ENCODE measurements around the gene ACOT12.

ACOT12 gene

DNA sequence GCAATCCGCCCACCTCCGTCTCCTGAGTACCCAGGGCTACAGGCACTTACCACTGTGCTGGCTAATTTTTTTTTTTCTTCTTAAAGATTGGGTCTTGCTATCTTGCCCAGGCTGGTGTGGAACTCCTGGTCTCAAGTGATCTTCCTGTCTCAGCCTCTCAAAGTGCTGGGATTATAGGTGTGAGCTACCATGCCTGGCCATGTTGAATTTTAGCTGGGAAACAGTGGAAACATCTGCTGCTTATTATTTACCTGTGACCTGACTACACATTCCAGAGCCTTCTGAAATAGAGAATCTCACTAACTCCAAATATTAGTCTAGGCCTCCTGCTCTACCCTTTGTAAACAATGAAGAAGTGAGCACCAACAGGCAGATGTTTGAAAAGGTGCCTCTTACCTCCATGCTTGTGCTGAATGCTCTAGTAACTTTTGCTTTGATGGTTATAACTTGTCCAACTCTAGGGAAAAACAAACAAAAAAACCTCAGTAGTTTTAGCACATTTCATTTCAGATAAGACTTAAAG lies 22.5 kb downstream of the ACOT12 start:
- TF ChIP-seq, protein P1, sequence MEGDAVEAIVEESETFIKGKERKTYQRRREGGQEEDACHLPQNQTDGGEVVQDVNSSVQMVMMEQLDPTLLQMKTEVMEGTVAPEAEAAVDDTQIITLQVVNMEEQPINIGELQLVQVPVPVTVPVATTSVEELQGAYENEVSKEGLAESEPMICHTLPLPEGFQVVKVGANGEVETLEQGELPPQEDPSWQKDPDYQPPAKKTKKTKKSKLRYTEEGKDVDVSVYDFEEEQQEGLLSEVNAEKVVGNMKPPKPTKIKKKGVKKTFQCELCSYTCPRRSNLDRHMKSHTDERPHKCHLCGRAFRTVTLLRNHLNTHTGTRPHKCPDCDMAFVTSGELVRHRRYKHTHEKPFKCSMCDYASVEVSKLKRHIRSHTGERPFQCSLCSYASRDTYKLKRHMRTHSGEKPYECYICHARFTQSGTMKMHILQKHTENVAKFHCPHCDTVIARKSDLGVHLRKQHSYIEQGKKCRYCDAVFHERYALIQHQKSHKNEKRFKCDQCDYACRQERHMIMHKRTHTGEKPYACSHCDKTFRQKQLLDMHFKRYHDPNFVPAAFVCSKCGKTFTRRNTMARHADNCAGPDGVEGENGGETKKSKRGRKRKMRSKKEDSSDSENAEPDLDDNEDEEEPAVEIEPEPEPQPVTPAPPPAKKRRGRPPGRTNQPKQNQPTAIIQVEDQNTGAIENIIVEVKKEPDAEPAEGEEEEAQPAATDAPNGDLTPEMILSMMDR (IDR thresholded peaks at IDR 0.05; ENCODE audit: low read depth, low read length, missing control alignments): no peak
- in situ Hi-C loops (cut with HindIII; ENCODE audit: low pct_ligation_motif_present, low sequenced_read_pairs): no loop called here
- no peak overlapping the region for H3K27ac ChIP-seq

DNA sequence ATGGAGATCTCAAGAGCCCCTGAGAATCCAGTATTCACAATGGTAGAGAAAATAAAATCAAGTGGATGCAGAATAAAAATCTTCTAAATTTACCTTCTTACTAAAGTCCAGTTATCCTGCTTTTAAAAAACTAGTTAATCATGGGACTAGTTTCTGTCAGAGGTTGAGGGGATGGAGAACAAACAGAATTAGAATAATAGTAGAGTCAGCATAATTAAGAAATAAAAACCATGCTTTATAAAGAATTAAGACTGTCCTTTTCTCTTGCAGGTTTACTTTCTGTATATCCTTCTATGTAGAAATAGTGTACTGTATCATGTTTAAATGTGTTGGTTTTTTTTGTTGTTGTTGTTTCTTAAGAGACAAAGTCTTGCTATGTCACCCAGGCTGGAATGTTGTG lies 23.0 kb downstream of the ACOT12 start:
- H3K36me3 ChIP-seq (replicated peaks): no peaks in the 10 kb centered on the region
- in situ Hi-C loops (cut with HindIII; ENCODE audit: low pct_ligation_motif_present, low sequenced_read_pairs): no loop called here
- no peak overlapping the region for H3K4me3 ChIP-seq (ENCODE audit: low read depth, low read length)
- H3K27me3 ChIP-seq (replicated peaks): no peaks in the 10 kb centered on the region
- no peak overlapping the region for H3K27ac ChIP-seq
- no peak for DNase-seq
- TF ChIP-seq, protein P1 (IDR thresholded peaks at IDR 0.05; ENCODE audit: low read depth, low read length, missing control alignments): no peak

More for the DNA sequence above, 22.5 kb downstream of the ACOT12 start:
- Histone ChIP-seq H3K36me3 (replicated peaks) (no peaks in the 10 kb centered on the region), H3K27me3 (replicated peaks) (no peaks in the 10 kb centered on the region), H3K4me3 (ENCODE audit: low read depth, low read length) (no peak overlapping the region)
- no peak for DNase-seq

DNA sequence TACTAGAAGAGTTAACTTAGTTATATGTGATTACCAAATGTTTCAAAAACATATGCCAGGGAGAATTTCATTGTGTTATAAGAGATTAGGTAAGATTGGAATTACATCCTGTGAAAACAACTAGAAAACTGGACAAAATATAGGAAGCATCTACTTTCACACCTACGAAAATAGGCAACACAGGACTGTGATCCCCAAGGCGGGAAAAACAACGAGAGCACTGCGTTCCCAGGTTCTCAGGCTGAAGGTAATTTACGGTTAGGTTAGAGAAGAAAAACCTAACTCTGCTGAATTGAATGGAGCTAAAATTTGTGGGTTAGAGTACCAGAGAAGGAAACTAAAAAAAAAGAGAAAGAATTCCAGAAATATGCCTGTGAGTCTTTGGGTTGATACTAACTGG lies 28.4 kb downstream of the ACOT12 start:
- no peak overlapping the region for H3K27ac ChIP-seq
- no peak for DNase-seq
- in situ Hi-C loops (cut with HindIII; ENCODE audit: low pct_ligation_motif_present, low sequenced_read_pairs): no loop called here
- TF ChIP-seq, protein P1 (IDR thresholded peaks at IDR 0.05; ENCODE audit: low read depth, low read length, missing control alignments): no peak
- no peaks in the 10 kb centered on the region for H3K27me3 ChIP-seq (replicated peaks)
- no peaks in the 10 kb centered on the region for H3K36me3 ChIP-seq (replicated peaks)
- no peak overlapping the region for H3K4me3 ChIP-seq (ENCODE audit: low read depth, low read length)

DNA sequence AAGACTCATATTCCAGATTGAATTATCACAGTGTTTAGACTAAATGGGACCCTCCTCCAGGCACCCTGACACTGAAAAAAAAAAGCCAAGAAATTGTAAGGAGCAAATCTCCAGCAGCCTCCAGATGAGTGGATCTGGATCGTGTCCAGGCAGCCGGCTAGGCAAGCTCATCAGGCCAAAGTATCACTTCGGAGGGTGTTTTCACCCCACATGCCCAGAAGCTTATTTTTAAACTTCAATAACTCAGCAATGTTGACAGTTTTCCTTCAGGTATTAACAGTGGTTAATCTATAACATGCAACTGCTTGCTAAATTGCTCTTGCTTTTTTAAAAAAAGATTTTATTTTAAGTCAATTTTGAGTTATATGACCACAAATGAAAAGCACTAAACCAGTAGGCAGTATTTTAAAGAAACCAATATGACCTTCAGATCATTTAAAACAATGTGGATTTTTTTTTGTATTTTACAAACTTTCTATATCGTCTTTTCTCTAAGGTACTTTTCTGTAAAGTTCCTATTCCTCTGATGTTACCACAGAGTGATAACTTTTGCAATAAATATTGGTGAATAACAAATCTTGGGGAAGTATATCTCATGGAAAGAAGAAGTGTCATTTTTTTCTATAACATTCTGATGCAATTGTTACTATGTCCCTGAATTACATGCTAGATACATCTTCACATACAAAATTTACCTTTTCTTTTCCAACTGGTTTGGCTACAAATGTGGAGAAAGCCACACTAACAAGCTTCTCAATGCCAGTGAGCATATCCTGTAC lies 30.7 kb downstream of the ACOT12 start:
- in situ Hi-C loops (cut with HindIII; ENCODE audit: low pct_ligation_motif_present, low sequenced_read_pairs): no loop called here
- no peak for DNase-seq
- TF ChIP-seq, protein P1 (IDR thresholded peaks at IDR 0.05; ENCODE audit: low read depth, low read length, missing control alignments): no peak
- H3K27me3 ChIP-seq (replicated peaks): no peaks in the 10 kb centered on the region
- H3K27ac ChIP-seq: no peak overlapping the region
- H3K4me3 ChIP-seq (ENCODE audit: low read depth, low read length): no peak overlapping the region
- no peaks in the 10 kb centered on the region for H3K36me3 ChIP-seq (replicated peaks)

DNA sequence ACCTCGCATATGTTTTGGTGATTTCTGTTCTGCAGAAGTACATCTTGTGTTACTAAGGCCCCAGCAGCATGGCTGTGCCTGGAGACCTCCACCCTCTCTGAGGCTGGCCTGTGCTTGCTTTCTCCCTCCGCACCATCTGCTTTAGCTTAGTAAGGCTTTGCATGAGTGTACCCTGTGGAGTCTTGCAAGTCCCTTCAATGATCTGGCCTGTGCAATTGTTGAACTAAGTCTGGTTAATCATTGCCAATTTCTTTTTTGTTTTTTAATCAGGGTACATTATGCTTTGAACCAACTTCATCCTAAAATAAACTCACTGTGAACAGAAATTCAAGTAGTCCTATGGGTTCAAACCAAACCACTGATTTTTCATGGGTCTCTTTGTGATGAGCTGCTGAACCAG lies 32.3 kb downstream of the ACOT12 start:
- in situ Hi-C loops (cut with HindIII; ENCODE audit: low pct_ligation_motif_present, low sequenced_read_pairs): no loop called here
- H3K27me3 ChIP-seq (replicated peaks): no peaks in the 10 kb centered on the region
- TF ChIP-seq, protein P1 (IDR thresholded peaks at IDR 0.05; ENCODE audit: low read depth, low read length, missing control alignments): no peak
- DNase-seq: no peak
- no peak overlapping the region for H3K4me3 ChIP-seq (ENCODE audit: low read depth, low read length)
- H3K27ac ChIP-seq: no peak overlapping the region
- no peaks in the 10 kb centered on the region for H3K36me3 ChIP-seq (replicated peaks)

Measured in brain microvascular endothelial cell (primary cell).